Measurements from ENCODE around the gene TPM1. TPM values are rescaled to one million over a fixed set of nuclear protein-coding genes. Genes with fewer than 3 reads are reported as not detected.

The TPM1 gene
- total RNA-seq, 2 donors from 2014 or later = 7.0 to 12.1 TPM

GRCh38 chr15:63072023-63072650 lies 29.6 kb downstream of the TPM1 start:
- H3K4me1 Mint-ChIP-seq (ENCODE audit: low read depth in 2 of 2) = peaks cover 0 to 4% of the 10 kb centered on the region in 2 donors
- no peaks in the 10 kb centered on the region for H3K27me3 Mint-ChIP-seq
- H3K9me3 Mint-ChIP-seq = no peaks in the 10 kb centered on the region
- H3K36me3 Mint-ChIP-seq = peaks cover 5% of the 10 kb centered on the region
- no peak for DNase-seq (ENCODE audit: low spot score)
- H3K4me3 Mint-ChIP-seq = no peak overlapping the region
- no peak for ATAC-seq
- no peak overlapping the region for H3K27ac Mint-ChIP-seq

- Mint-ChIP-seq H3K36me3 (peaks cover 5% of the 10 kb centered on the region), H3K27ac (no peak overlapping the region), H3K4me1 (ENCODE audit: low read depth in 2 of 2) (peaks cover 0 to 6% of the 10 kb centered on the region in 2 donors), H3K4me3 (no peak overlapping the region), H3K27me3 (peaks cover 0 to 2% of the 10 kb centered on the region in 2 donors), H3K9me3 (no peaks in the 10 kb centered on the region)
- no peak for DNase-seq (ENCODE audit: low spot score)
- no peak for ATAC-seq
Measured at GRCh38 chr15:63072809-63073277, 30.3 kb downstream of the TPM1 start.

DNA sequence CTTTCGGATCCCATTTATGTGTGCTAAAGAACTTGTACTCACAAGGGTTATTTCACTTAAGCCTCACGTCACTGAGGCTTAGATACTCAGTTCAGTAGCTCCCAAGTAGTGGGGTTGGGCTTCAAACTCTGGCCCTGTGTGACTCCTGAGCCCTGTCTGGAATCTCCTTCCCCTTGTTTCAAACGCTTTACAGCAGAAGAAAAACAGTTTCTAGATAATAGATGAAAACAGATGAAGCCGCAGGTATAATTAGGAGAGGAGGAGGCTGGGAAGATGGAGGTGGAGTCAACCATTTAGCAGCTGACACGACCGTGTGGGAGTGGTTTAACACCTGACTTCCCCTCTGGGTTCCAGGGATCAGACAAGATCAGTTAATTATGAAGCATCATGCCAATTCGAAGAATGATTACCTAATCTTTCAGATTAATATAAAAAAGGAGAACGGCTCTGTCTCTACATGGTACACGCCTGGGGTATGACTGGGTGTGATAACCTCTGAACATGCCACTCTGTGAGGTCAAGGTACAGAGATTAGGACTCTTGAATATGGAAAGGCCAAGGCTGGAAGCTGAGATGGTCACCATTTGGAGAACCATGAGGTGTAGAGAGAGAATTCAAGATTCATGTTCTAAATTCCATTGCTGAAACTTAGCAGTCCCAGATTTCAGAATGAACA lies 31.1 kb downstream of the TPM1 start:
- no peak overlapping the region for H3K27ac Mint-ChIP-seq
- DNase-seq (ENCODE audit: low spot score) = no peak
- H3K27me3 Mint-ChIP-seq = peaks cover 0 to 2% of the 10 kb centered on the region in 2 donors
- H3K4me3 Mint-ChIP-seq = no peak overlapping the region
- no peaks in the 10 kb centered on the region for H3K9me3 Mint-ChIP-seq
- H3K36me3 Mint-ChIP-seq = no peaks in the 10 kb centered on the region
- peak in 1 of 2 donors; percentile 33 for ATAC-seq
- peaks cover 0 to 6% of the 10 kb centered on the region in 2 donors for H3K4me1 Mint-ChIP-seq (ENCODE audit: low read depth in 2 of 2)

DNA sequence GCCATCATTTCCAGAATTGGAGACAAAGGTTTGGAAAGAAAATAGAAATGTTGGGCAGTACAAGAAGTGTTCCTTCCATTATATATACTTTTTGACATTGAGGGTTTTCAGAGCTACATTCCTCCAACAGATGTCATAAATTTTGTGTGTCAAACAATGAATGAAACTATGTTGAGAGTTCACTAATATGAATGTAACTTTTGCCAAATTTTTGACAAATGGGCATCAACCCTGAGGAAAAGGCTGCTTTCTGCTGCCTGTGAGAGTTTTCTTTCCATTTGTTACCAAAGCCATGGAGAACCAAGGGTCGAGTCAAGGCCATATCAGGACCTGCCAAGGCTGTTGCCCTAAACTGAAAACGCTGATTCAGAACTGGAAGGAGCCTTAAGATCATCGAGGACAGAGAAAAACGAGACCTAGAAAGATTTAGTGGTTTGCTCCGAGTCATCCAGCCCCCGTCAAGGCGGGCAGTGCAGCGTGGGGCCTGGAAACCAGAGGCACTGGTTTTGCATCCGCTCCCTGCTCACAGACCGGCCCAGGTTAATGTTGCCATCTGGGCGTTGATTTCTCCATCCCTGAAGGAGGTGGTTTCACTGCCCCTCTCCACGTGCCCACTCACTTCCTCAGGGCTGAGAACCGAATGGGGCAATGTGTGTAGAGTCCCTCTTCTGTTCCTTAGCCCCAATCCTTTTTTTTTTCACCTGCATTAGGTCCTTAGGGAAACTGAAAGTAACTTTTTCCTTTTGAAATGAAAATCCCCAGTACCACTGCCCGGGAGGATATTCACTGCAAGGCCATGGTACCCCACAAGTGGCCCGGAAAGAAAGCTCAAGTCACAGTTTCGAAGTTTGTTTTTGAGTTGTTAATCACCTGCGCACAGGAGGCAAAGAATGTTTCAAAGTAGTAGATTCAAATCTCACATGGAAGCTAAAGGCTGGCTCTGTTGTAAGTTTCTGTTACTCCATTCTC lies 32.8 kb downstream of the TPM1 start:
- H3K4me3 Mint-ChIP-seq = no peak overlapping the region
- no peaks in the 10 kb centered on the region for H3K9me3 Mint-ChIP-seq
- peaks cover 0 to 6% of the 10 kb centered on the region in 2 donors for H3K4me1 Mint-ChIP-seq (ENCODE audit: low read depth in 2 of 2)
- peaks cover 0 to 2% of the 10 kb centered on the region in 2 donors for H3K27me3 Mint-ChIP-seq
- H3K36me3 Mint-ChIP-seq = no peaks in the 10 kb centered on the region
- H3K27ac Mint-ChIP-seq = peak overlapping the region in 1 of 2 donors; percentile 53
- DNase-seq (ENCODE audit: low spot score) (no peak), ATAC-seq (no peak)

DNA sequence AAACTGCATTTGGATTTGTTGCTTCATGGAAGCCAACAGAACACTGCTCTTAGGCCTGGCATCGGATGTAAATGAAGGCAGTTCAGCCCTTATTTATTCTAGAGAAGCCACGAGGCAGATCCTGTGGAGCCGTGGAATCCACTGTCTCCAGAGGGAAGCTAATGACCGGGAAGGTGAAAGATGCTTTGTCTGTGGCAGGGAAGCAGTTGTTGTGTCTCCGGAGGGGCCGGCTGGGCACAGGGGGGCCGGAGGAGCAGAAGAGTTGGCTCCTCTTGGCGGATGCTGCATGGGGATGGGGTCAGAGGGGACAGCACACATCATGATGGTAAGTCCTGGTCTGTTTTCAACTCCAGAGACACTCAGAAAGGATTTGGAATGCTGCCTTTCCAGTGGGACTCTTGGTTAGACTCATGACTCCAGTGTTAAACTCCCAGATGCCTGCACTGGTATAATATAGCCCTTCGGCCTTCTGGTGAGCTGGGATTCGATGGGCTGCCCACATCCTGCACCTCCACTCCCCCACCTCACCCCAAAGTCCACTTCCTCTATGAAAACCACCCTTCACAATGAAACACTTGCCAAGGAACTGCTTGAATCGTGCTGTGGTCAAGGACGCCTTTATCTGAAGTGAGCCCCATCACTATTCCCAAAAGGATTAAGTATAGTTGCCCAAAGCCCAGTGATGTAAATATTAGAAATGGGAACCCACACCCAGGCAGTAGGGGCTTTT lies 33.6 kb downstream of the TPM1 start:
- no peak for DNase-seq (ENCODE audit: low spot score)
- H3K4me1 Mint-ChIP-seq (ENCODE audit: low read depth in 2 of 2) = peaks cover 0 to 6% of the 10 kb centered on the region in 2 donors
- H3K27ac Mint-ChIP-seq = peak overlapping the region in 1 of 2 donors; percentile 53
- no peaks in the 10 kb centered on the region for H3K9me3 Mint-ChIP-seq
- H3K27me3 Mint-ChIP-seq = peaks cover 0 to 2% of the 10 kb centered on the region in 2 donors
- H3K4me3 Mint-ChIP-seq = no peak overlapping the region
- no peaks in the 10 kb centered on the region for H3K36me3 Mint-ChIP-seq
- no peak for ATAC-seq

DNA sequence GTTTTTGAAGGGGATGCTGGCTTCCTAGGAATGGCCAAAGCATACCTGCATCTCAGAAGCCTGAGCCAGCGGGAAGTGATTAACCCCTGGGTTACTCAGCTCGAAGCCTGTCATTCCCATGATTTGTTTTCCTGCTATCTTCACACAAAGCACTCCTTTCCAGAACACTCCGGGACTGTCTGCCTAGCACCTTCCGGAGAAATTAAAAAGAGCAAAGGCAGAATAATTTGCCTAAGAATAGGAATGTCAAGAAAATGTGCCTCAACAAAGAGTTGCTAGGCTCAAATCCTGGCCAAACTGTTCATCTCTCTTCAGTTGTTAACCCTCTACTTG lies 34.1 kb downstream of the TPM1 start:
- DNase-seq (ENCODE audit: low spot score) (no peak), ATAC-seq (no peak)
- no peak overlapping the region for H3K4me3 Mint-ChIP-seq
- H3K9me3 Mint-ChIP-seq = no peaks in the 10 kb centered on the region
- no peaks in the 10 kb centered on the region for H3K36me3 Mint-ChIP-seq
- peaks cover 0 to 6% of the 10 kb centered on the region in 2 donors for H3K4me1 Mint-ChIP-seq (ENCODE audit: low read depth in 2 of 2)
- peak overlapping the region in 1 of 2 donors; percentile 58 for H3K27ac Mint-ChIP-seq
- peaks cover 0 to 2% of the 10 kb centered on the region in 2 donors for H3K27me3 Mint-ChIP-seq

- Mint-ChIP-seq H3K4me1 (ENCODE audit: low read depth in 2 of 2) (peaks cover 0 to 6% of the 10 kb centered on the region in 2 donors), H3K4me3 (no peak overlapping the region), H3K9me3 (no peaks in the 10 kb centered on the region), H3K36me3 (no peaks in the 10 kb centered on the region), H3K27ac (no peak overlapping the region), H3K27me3 (peaks cover 0 to 2% of the 10 kb centered on the region in 2 donors)
- no peak for DNase-seq (ENCODE audit: low spot score)
- ATAC-seq = no peak
Measured at GRCh38 chr15:63077952-63078351, 35.4 kb downstream of the TPM1 start.

- no peak overlapping the region for H3K4me3 Mint-ChIP-seq
- H3K4me1 Mint-ChIP-seq (ENCODE audit: low read depth in 2 of 2) = peaks cover 0 to 6% of the 10 kb centered on the region in 2 donors
Measured at GRCh38 chr15:63079947-63080626, 37.5 kb downstream of the TPM1 start.

GRCh38 chr15:63080634-63081250 lies 38.2 kb downstream of the TPM1 start:
- no peak overlapping the region for H3K4me3 Mint-ChIP-seq
- peaks cover 0 to 2% of the 10 kb centered on the region in 2 donors for H3K27me3 Mint-ChIP-seq
- DNase-seq (ENCODE audit: low spot score) (no peak), ATAC-seq (no peak)
- H3K4me1 Mint-ChIP-seq (ENCODE audit: low read depth in 2 of 2) = peaks cover 0 to 6% of the 10 kb centered on the region in 2 donors
- no peaks in the 10 kb centered on the region for H3K9me3 Mint-ChIP-seq
- no peaks in the 10 kb centered on the region for H3K36me3 Mint-ChIP-seq
- no peak overlapping the region for H3K27ac Mint-ChIP-seq

More at GRCh38 chr15:63079947-63080626, 37.5 kb downstream of the TPM1 start:
- no peaks in the 10 kb centered on the region for H3K36me3 Mint-ChIP-seq
- no peak for DNase-seq (ENCODE audit: low spot score)
- no peaks in the 10 kb centered on the region for H3K9me3 Mint-ChIP-seq
- H3K27me3 Mint-ChIP-seq = peaks cover 0 to 2% of the 10 kb centered on the region in 2 donors
- H3K27ac Mint-ChIP-seq = no peak overlapping the region
- ATAC-seq = no peak

GRCh38 chr15:63082366-63082765 lies 39.8 kb downstream of the TPM1 start:
- no peak overlapping the region for H3K27ac Mint-ChIP-seq
- H3K4me3 Mint-ChIP-seq = no peak overlapping the region
- no peaks in the 10 kb centered on the region for H3K9me3 Mint-ChIP-seq
- H3K4me1 Mint-ChIP-seq (ENCODE audit: low read depth in 2 of 2) = peaks cover 0 to 2% of the 10 kb centered on the region in 2 donors
- DNase-seq (ENCODE audit: low spot score) = no peak
- H3K36me3 Mint-ChIP-seq = no peaks in the 10 kb centered on the region
- ATAC-seq = no peak
- H3K27me3 Mint-ChIP-seq = peaks cover 0 to 2% of the 10 kb centered on the region in 2 donors

- H3K9me3 Mint-ChIP-seq = no peaks in the 10 kb centered on the region
- H3K36me3 Mint-ChIP-seq = no peaks in the 10 kb centered on the region
- no peak for ATAC-seq
- no peaks in the 10 kb centered on the region for H3K4me1 Mint-ChIP-seq (ENCODE audit: low read depth in 2 of 2)
- no peak for DNase-seq (ENCODE audit: low spot score)
- no peak overlapping the region for H3K27ac Mint-ChIP-seq
- H3K27me3 Mint-ChIP-seq = no peaks in the 10 kb centered on the region
- no peak overlapping the region for H3K4me3 Mint-ChIP-seq
Measured at GRCh38 chr15:63083044-63083443, 40.5 kb downstream of the TPM1 start.

GRCh38 chr15:63083541-63083940 lies 41.0 kb downstream of the TPM1 start:
- DNase-seq (ENCODE audit: low spot score) (no peak), ATAC-seq (no peak)
- H3K9me3 Mint-ChIP-seq = no peaks in the 10 kb centered on the region
- no peaks in the 10 kb centered on the region for H3K4me1 Mint-ChIP-seq (ENCODE audit: low read depth in 2 of 2)
- no peaks in the 10 kb centered on the region for H3K27me3 Mint-ChIP-seq
- no peak overlapping the region for H3K4me3 Mint-ChIP-seq
- H3K36me3 Mint-ChIP-seq = no peaks in the 10 kb centered on the region
- no peak overlapping the region for H3K27ac Mint-ChIP-seq
